HG03565 (cell line): ENCODE measurements around the gene RELCH.

Source experiments
- ATAC-seq: cut with Tn5 transposase; IDR thresholded peaks from one replicate; pipeline ENCODE4 v1.9.1; 2021; ENCODE audit warnings: mild to moderate bottlenecking, moderate library complexity; ENCODE audit not compliant: unreplicated experiment

The RELCH gene

GRCh38 chr18:62258093-62258492, 71.0 kb downstream of the RELCH start:
- ATAC-seq = no peak

DNA sequence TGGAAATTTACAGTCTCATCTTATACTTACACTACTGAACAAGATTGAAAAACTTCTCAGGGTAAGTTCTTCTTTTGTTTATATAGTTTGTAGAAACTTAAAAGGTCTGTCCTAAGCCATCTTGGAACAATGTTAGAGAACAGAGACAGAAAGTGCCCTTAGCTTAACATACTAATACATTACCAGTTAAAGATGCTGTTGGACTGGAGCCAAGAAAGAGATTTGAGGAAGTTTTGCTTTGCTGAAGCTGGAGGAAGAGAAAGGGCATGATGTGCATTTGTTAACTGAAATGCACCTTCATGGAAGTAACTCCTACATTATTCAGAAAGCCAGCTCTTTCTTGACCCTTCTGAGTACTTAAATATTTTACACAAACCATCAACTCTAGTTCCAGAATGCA, 71.6 kb downstream of the RELCH start:
- ATAC-seq = no peak

DNA sequence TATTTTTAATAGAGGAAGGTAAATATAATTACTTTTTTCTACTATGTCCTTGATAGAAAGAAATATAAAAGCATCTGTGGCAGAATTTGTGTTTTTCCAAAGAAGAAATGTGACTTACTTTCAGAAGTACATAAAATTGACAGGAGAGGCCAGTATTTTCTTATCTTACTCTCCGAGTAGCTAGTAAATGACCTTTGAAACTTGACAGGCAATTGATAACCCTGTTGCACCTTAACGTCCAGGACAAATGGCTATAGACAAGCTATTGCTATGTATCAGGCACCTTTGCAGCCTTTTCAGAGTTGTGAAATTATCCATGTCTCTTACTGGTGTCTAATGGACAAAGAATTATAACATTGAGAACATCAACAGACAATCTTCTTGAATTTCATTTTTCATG, 75.0 kb downstream of the RELCH start:
- ATAC-seq = no peak

- ATAC-seq = no peak
Observed at GRCh38 chr18:62264984-62265383, 77.9 kb downstream of the RELCH start.

GRCh38 chr18:62277045-62277444, 90.0 kb downstream of the RELCH start:
- ATAC-seq = no peak

DNA sequence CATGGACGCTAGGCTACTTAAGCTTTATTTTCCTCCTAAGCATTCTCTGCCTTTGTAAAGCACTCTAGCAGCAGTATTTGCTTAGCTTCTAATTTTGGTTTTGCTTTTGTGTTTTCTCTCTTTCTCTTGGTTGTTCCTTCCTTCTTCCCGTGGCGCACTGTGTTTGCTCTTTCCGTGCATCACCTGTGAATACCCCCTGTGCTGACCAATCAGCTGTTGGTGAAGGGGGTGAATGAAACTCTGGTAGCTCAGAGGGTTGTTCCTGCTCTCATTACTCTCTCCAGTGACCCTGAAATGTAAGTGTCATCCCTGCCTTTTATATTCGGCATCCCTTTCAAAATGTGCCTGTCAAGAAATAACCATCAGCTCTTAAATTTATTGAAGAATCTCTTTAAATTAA, 92.5 kb downstream of the RELCH start:
- ATAC-seq = no peak

DNA sequence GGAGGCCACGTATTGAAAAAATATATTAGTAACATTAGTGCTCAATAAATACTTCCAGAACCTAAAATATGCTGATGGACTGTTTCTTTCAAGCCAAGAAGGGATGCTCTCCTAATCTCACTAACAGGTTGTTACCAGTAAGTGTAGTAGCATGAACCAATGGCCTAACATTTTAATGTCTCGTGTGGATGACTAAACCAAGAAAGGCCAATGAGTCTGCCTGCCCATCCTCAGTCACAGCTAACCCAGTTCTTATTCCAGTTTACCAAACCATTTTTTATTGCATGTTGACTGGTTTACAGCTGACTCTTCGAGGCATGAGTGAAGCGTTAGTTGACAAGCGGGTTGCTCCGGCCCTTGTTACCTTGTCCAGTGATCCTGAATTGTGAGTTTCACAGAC, 93.0 kb downstream of the RELCH start:
- no peak for ATAC-seq

DNA sequence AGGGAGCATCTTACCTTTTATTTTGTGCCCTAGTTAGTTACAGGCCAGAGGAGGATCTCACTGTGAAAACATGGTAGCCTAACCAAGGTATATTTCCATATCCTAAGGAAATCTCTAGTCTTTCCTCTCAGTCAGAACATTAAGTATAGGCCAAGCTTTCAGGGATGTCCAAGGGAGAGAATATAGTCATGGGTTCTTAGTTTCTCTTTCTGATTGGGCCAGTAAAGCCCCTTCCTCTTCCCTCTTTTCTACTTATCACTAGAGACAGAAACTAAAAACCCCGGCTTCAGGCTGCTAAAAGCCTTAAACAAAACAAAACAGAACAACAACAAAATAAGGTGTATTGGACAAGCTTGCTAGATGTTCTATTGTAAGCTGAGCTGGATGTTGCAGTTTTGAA, 93.7 kb downstream of the RELCH start:
- no peak for ATAC-seq

GRCh38 chr18:62281684-62282083, 94.6 kb downstream of the RELCH start:
- ATAC-seq = no peak

DNA sequence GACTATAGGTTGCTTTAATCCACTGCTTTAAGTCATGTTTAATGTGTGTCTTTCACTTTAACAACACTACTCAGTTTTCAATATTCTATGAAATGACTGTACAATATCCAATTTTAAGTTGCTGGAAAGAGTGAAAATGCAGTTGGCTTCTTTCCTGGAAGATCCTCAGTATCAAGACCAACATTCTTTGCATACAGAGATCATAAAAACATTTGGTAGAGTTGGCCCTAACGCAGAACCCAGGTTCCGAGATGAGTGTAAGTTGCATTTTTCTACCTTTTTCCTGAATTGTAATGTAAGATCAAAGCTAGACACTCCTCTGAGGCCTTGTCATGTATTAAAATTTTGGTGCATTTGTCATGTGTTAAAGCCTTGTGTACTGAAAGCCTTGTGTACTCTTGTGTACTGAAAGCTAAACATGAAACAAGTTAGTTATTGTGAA, 95.2 kb downstream of the RELCH start:
- ATAC-seq = no peak

DNA sequence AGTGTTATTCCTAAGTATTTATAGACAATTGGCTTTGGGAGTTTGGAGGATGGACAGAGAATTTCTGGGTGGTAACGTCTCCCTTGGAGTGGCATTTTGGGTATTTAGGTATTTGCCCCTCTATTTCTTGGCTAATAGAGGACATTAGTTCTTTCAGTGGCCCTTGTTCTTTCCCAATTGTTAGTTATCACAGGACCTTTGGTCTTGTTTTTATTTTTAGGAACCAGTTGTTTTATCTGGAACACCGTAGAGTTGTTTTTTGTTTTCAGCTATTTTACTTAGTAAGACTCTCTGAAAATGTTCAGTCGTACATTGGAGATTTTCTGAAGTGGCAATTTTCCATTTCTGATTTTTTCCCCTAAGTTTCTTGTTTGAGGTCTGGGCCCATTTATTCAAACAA, 97.6 kb downstream of the RELCH start:
- no peak for ATAC-seq

DNA sequence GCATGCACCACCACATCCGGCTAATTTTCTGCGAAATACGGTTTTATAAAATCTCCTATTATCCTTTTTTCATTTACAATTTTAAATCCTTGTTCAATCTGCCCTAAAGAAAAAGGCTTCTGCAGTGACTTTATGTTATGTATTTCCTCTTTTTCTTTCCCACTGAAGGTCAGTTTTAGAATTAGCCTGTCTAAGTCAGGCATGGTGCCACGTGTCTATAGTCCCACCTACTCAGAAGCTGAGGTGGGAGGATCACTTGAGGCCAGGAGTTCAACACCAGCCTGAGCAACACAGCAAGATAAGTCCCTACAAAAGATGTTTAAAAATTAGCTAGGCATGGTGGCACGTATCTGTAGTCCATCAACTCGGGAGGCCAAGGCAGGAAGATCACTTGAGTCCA, 98.2 kb downstream of the RELCH start:
- ATAC-seq = no peak

GRCh38 chr18:62287781-62288664, 101.0 kb downstream of the RELCH start:
- ATAC-seq = peak; percentile 31

- peak; percentile 44 for ATAC-seq
Observed at GRCh38 chr18:62288665-62289008, 101.6 kb downstream of the RELCH start.

- ATAC-seq = peak; percentile 55
Observed at GRCh38 chr18:62289047-62289446, 102.0 kb downstream of the RELCH start.

DNA sequence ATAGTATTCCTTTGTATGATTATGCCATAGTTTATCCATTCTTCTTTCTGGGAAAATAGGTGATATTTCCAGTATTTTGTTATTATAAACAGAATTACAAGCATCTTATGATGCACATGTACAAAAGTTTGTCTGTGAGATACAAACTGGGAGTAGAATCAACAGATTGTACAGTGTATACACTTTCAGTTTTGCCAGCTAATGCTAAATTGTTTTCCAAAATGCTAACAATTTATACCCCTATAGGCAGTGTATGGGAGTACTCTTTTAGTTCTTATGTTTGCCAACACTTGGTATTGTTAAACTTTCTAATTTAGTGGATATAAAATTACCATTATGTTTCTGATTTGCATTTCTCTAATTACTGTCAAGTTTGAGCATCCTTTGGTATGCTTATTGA, 107.0 kb downstream of the RELCH start:
- no peak for ATAC-seq

GRCh38 chr18:62300359-62300963, 113.4 kb downstream of the RELCH start:
- no peak for ATAC-seq

DNA sequence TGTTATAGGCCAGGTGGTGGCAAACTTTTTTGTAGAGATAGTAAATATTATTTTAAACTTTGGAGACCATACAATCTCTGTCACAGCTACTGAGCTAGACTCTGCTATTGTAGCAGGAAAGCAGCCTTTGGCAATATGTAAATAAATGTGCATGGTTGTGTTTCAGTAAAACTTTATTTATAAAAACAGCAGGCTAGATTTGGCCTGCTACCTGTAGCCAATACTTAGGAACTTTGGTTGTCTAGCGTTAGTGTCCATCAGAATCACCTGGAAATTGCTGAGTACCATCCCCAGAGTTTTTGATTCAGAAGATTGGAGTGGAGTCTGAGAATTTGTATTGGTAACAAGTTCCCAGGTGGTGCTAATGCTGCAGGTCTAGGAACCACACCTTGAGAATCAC, 114.3 kb downstream of the RELCH start:
- no peak for ATAC-seq

- no peak for ATAC-seq
Observed at GRCh38 chr18:62312851-62313250, 125.8 kb downstream of the RELCH start.

DNA sequence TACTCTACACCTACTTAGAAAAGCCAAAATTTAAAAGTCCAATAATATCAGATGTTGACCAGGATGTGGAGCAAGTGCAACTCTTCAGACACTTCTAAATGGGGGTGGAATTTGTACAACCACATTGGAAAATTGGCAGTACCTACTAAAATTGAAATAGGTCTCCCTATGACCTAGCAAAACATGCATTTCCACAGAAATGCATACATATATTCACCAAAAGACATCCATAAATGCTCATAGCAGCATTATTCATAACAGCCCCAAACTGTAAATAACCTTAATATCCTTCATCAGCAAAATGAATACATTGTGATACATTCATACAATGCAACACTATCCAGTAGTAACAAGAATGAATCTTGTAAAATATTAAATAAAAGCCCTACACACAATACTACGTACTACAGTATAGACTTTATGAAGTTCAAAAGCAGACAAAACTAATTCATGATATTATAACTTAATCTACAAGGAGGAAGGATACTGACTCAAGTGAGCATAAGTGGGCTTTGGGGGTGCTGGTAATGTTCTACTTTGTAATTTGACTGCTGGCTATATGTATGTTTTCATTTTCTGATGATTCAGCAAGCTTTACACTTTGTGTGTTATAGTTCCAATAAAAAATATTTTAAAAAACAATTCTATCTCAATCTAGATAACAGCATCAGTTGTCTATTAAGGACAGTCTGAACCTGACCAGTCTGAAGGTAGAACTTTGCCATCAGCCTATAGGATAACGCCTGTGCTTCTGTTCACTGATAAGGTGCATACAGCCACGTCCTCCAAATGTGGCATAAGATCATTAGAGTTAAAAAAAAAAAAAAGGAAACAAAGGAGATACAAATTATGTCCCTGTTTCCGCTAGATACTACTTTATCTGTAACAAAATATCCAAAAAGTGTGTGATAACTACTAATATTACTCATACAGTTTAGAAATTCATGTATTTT, 131.4 kb downstream of the RELCH start:
- ATAC-seq = no peak

DNA sequence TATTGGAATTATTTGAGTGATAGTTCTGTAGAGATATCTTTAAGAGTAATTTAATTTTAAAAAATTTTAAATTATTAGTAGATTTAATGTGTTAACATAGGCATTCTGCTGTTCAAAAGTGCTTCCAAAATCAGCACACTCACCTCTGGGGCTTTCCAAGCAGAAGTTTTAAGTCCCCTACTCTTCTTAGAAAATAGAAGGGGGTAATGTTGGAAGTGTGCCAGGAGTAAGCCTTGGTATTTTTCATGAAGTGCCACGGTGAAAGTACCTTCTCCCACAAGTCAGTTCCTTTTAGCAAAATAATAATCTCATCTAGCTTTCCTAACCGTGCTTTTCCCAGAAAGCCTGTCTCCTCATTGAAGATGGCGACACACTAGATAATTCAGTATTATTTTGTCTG, 134.1 kb downstream of the RELCH start:
- no peak for ATAC-seq
